CD4-positive, CD25-positive, alpha-beta regulatory T cell (primary cell): ENCODE data around the gene SCAANT1. TPM values are rescaled to one million over a fixed set of nuclear protein-coding genes. Genes with fewer than 3 reads are reported as not detected.

Source experiments
- ATAC-seq, 2 donors: fragments of 150-1000 bp; cut with Tn5 transposase; one replicate each; pipeline ENCODE4 v1.10.0; 2021; ENCODE audit warnings: low read depth in 2 of 2, moderate number of reproducible peaks in 2 of 2, moderate library complexity in 1 of 2
- DNase-seq, 3 donors: peaks; one replicate each; pipeline versions ENCODE4 v3.0.0 to v3.0.0-alpha.2; 2012 to 2022; ENCODE audit warnings: mixed read lengths in 1 of 3
- H3K27ac ChIP-seq: one replicate; pipeline ENCODE4 v1.7.0; 2013; ENCODE audit warnings: mild to moderate bottlenecking, low read length; ENCODE audit not compliant: insufficient read depth, poor library complexity, severe bottlenecking
- H3K27me3 ChIP-seq: one replicate; pipeline ENCODE4 v1.7.0; 2013; ENCODE audit warnings: low read length; ENCODE audit not compliant: control insufficient read depth, insufficient read depth
- H3K36me3 ChIP-seq: one replicate; pipeline ENCODE4 v1.7.0; 2013; ENCODE audit warnings: mild to moderate bottlenecking, low read length, moderate library complexity; ENCODE audit not compliant: control insufficient read depth, insufficient read depth
- H3K4me1 ChIP-seq: 2 replicates; pipeline ENCODE4 v1.7.0; 2013; ENCODE audit warnings: mild to moderate bottlenecking, low read length; ENCODE audit not compliant: insufficient read depth, control insufficient read depth, poor library complexity, severe bottlenecking
- H3K4me3 ChIP-seq: one replicate; pipeline ENCODE4 v1.7.0; 2013; ENCODE audit warnings: low read depth, mild to moderate bottlenecking, low read length, moderate library complexity
- H3K9me3 ChIP-seq, 2 experiments: 1 replicate in 1 of 2; 2 replicates in 1 of 2; pipeline ENCODE4 v1.7.0; 2013; ENCODE audit warnings: low read length in 2 of 2, mild to moderate bottlenecking in 1 of 2, moderate library complexity in 1 of 2; ENCODE audit not compliant: control insufficient read depth in 2 of 2
- H3K27ac Mint-ChIP-seq, 3 donors: one replicate each; pipeline ENCODE4 v1.8.0; 2020 to 2022; ENCODE audit warnings: mild to moderate bottlenecking in 3 of 3, mixed read lengths in 3 of 3, moderate library complexity in 2 of 3
- H3K27me3 Mint-ChIP-seq: one replicate; pipeline ENCODE4 v1.8.0; 2022; ENCODE audit warnings: mild to moderate bottlenecking, mixed read lengths
- H3K36me3 Mint-ChIP-seq: one replicate; pipeline ENCODE4 v1.8.0; 2020; ENCODE audit warnings: mixed read lengths
- H3K4me1 Mint-ChIP-seq, 4 donors: one replicate each; pipeline ENCODE4 v1.8.0; 2020 to 2022; ENCODE audit warnings: mixed read lengths in 4 of 4, mild to moderate bottlenecking in 1 of 4
- H3K4me3 Mint-ChIP-seq, 4 donors: one replicate each; pipeline ENCODE4 v1.8.0; 2020 to 2022; ENCODE audit warnings: mild to moderate bottlenecking in 4 of 4, mixed read lengths in 4 of 4, moderate library complexity in 3 of 4
- H3K9me3 Mint-ChIP-seq, 7 donors: one replicate each; pipeline ENCODE4 v1.8.0; 2020 to 2022; ENCODE audit warnings: mixed read lengths in 7 of 7, mild to moderate bottlenecking in 3 of 7, moderate library complexity in 2 of 7
- polyA plus RNA-seq, 4 donors: library from polyadenylated mRNA; unstranded; fragments of 300-500 nt; fragmentation: Illumina TruSeq; gene quantifications; one replicate each; pipeline ENCODE4 v1.2.3, GENCODE V29; 2021
- total RNA-seq: library from RNA; stranded (reverse); gene quantifications from one replicate; pipeline ENCODE4 v1.2.3, GENCODE V29; 2022

SCAANT1 gene
- total and polyA plus RNA-seq, 5 donors from 2014 or later, result 4.7 TPM; not detected in 4

- no peak overlapping the region for H3K4me3 ChIP-seq
- no peaks in the 10 kb centered on the region for H3K27me3 ChIP-seq
- Mint-ChIP-seq H3K4me3 (no peak overlapping the region), H3K4me1 (peaks cover 17 to 53% (median 35%) of the 10 kb centered on the region in 4 donors), H3K27me3 (no peaks in the 10 kb centered on the region), H3K27ac (peak overlapping the region in 2 of 3 donors; percentile 3 to 7), H3K9me3 (no peaks in the 10 kb centered on the region), H3K36me3 (peaks cover 8% of the 10 kb centered on the region)
- H3K36me3 ChIP-seq, result peaks cover 4% of the 10 kb centered on the region
- peaks cover 7% of the 10 kb centered on the region for H3K4me1 ChIP-seq
- DNase-seq (no peak), ATAC-seq (no peak)
- H3K9me3 ChIP-seq, result no peaks in the 10 kb centered on the region
- H3K27ac ChIP-seq, result no peak overlapping the region
Observed at GRCh38 chr3:63892773-63893352, 19.3 kb downstream of the SCAANT1 start.

- H3K4me3 ChIP-seq, result no peak overlapping the region
- H3K9me3 Mint-ChIP-seq, result no peaks in the 10 kb centered on the region
- peaks cover 7% of the 10 kb centered on the region for H3K4me1 ChIP-seq
- no peaks in the 10 kb centered on the region for H3K27me3 Mint-ChIP-seq
- H3K36me3 ChIP-seq, result peaks cover 4% of the 10 kb centered on the region
- no peak for DNase-seq
- H3K27ac ChIP-seq, result no peak overlapping the region
- peaks cover 23 to 54% (median 35%) of the 10 kb centered on the region in 4 donors for H3K4me1 Mint-ChIP-seq
- H3K4me3 Mint-ChIP-seq, result no peak overlapping the region
- no peak overlapping the region for H3K27ac Mint-ChIP-seq
- ATAC-seq, result no peak
- H3K36me3 Mint-ChIP-seq, result peaks cover 8% of the 10 kb centered on the region
- H3K27me3 ChIP-seq, result no peaks in the 10 kb centered on the region
- no peaks in the 10 kb centered on the region for H3K9me3 ChIP-seq
Observed at GRCh38 chr3:63891518-63891917, 20.7 kb downstream of the SCAANT1 start.

- DNase-seq, result no peak
Observed at GRCh38 chr3:63886858-63887257, 25.3 kb downstream of the SCAANT1 start.

GRCh38 chr3:63880653-63881052, 31.5 kb downstream of the SCAANT1 start:
- peaks cover 0 to 1% (median 0%) of the 10 kb centered on the region in 7 donors for H3K9me3 Mint-ChIP-seq
- no peaks in the 10 kb centered on the region for H3K36me3 Mint-ChIP-seq
- no peaks in the 10 kb centered on the region for H3K9me3 ChIP-seq
- DNase-seq (no peak), ATAC-seq (no peak)
- no peaks in the 10 kb centered on the region for H3K27me3 Mint-ChIP-seq
- peak overlapping the region in 1 of 3 donors; percentile 45 for H3K27ac Mint-ChIP-seq
- no peaks in the 10 kb centered on the region for H3K36me3 ChIP-seq
- H3K27ac ChIP-seq, result no peak overlapping the region
- H3K4me1 Mint-ChIP-seq, result peaks cover 42 to 73% (median 56%) of the 10 kb centered on the region in 4 donors
- H3K4me1 ChIP-seq, result peaks cover 20% of the 10 kb centered on the region
- H3K4me3 Mint-ChIP-seq, result no peak overlapping the region
- no peaks in the 10 kb centered on the region for H3K27me3 ChIP-seq
- no peak overlapping the region for H3K4me3 ChIP-seq

More at GRCh38 chr3:63886858-63887257, 25.3 kb downstream of the SCAANT1 start:
- H3K27me3 ChIP-seq, result no peaks in the 10 kb centered on the region
- Mint-ChIP-seq H3K36me3 (peaks cover 8% of the 10 kb centered on the region), H3K4me1 (peaks cover 20 to 46% (median 31%) of the 10 kb centered on the region in 4 donors), H3K4me3 (no peak overlapping the region), H3K27ac (peak overlapping the region in 2 of 3 donors; percentile 31 to 44), H3K9me3 (no peaks in the 10 kb centered on the region), H3K27me3 (no peaks in the 10 kb centered on the region)
- H3K4me3 ChIP-seq, result no peak overlapping the region
- no peaks in the 10 kb centered on the region for H3K9me3 ChIP-seq
- H3K27ac ChIP-seq, result no peak overlapping the region
- no peaks in the 10 kb centered on the region for H3K4me1 ChIP-seq
- H3K36me3 ChIP-seq, result no peaks in the 10 kb centered on the region
- ATAC-seq, result no peak

- H3K27ac ChIP-seq, result no peak overlapping the region
- peaks cover under 1% of the 10 kb centered on the region for H3K36me3 ChIP-seq
- Mint-ChIP-seq H3K4me1 (peaks cover 48 to 83% (median 66%) of the 10 kb centered on the region in 4 donors), H3K27me3 (no peaks in the 10 kb centered on the region), H3K27ac (peak overlapping the region; percentile 8 to 61 (median 22)), H3K4me3 (no peak overlapping the region), H3K36me3 (no peaks in the 10 kb centered on the region), H3K9me3 (peaks cover 0 to 1% (median 0%) of the 10 kb centered on the region in 7 donors)
- H3K4me1 ChIP-seq, result peaks cover 20% of the 10 kb centered on the region
- H3K27me3 ChIP-seq, result no peaks in the 10 kb centered on the region
- no peak overlapping the region for H3K4me3 ChIP-seq
- no peaks in the 10 kb centered on the region for H3K9me3 ChIP-seq
- no peak for ATAC-seq
- peak in 1 of 3 donors; percentile 16 for DNase-seq
Observed at GRCh38 chr3:63878394-63879060, 33.7 kb downstream of the SCAANT1 start.

GRCh38 chr3:63877737-63878393, 34.3 kb downstream of the SCAANT1 start:
- no peak for DNase-seq
- Mint-ChIP-seq H3K36me3 (no peaks in the 10 kb centered on the region), H3K4me3 (peak overlapping the region in 1 of 4 donors; percentile 47), H3K27ac (peak overlapping the region; percentile 8 to 61 (median 33)), H3K9me3 (peaks cover 0 to 1% (median 0%) of the 10 kb centered on the region in 7 donors), H3K27me3 (no peaks in the 10 kb centered on the region), H3K4me1 (peaks cover 45 to 78% (median 61%) of the 10 kb centered on the region in 4 donors)
- peaks cover 20% of the 10 kb centered on the region for H3K4me1 ChIP-seq
- no peaks in the 10 kb centered on the region for H3K27me3 ChIP-seq
- no peak overlapping the region for H3K27ac ChIP-seq
- H3K4me3 ChIP-seq, result no peak overlapping the region
- ATAC-seq, result no peak
- peaks cover 4% of the 10 kb centered on the region for H3K36me3 ChIP-seq
- H3K9me3 ChIP-seq, result no peaks in the 10 kb centered on the region

GRCh38 chr3:63876260-63876659, 35.9 kb downstream of the SCAANT1 start:
- peaks cover 0 to 1% (median 0%) of the 10 kb centered on the region in 7 donors for H3K9me3 Mint-ChIP-seq
- Histone ChIP-seq H3K4me1 (peaks cover 20% of the 10 kb centered on the region), H3K4me3 (no peak overlapping the region), H3K9me3 (no peaks in the 10 kb centered on the region), H3K36me3 (peaks cover 4% of the 10 kb centered on the region), H3K27me3 (no peaks in the 10 kb centered on the region), H3K27ac (no peak overlapping the region)
- H3K4me1 Mint-ChIP-seq, result peaks cover 52 to 79% (median 61%) of the 10 kb centered on the region in 4 donors
- no peak overlapping the region for H3K4me3 Mint-ChIP-seq
- DNase-seq, result no peak
- no peaks in the 10 kb centered on the region for H3K36me3 Mint-ChIP-seq
- no peak overlapping the region for H3K27ac Mint-ChIP-seq
- no peak for ATAC-seq
- H3K27me3 Mint-ChIP-seq, result no peaks in the 10 kb centered on the region
